ENCODE measurements around the gene MBD6. TPM values are rescaled to one million over a fixed set of nuclear protein-coding genes. Genes with fewer than 3 reads are reported as not detected.
A peak's percentile ranks its signal among the peaks of the same experiment; 100 is the strongest.

MBD6 gene
- total and polyA plus RNA-seq, 2 of the 4 experiments (the other 2 are of a cell fraction), result 0.90 to 9.3 TPM

GRCh38 chr12:57519796-57520052, 2.9 kb upstream of the MBD6 start:
- Histone ChIP-seq H4K5ac (ENCODE audit: low read depth, low read length) (peak overlapping the region; percentile 20), H2BK20ac (ENCODE audit: low read depth, low read length) (no peak overlapping the region), H2BK15ac (ENCODE audit: low read depth, low read length) (no peak overlapping the region), H4K20me1 (ENCODE audit: insufficient read depth, low read length) (peaks cover 74% of the 10 kb centered on the region), H3K23ac (ENCODE audit: low read depth, low read length) (peak overlapping the region; percentile 100), H4K91ac (ENCODE audit: insufficient read depth, low read depth, low read length) (peak overlapping the region; percentile 93), H2AK9ac (replicated peaks; ENCODE audit: low read depth, low read length, poor library complexity) (peak overlapping the region; percentile 100), H3K27me3 (ENCODE audit: control insufficient read depth, insufficient read depth, low read length) (no peaks in the 10 kb centered on the region), H3K9ac (ENCODE audit: low read depth, low read length) (peak overlapping the region; percentile 100), H3K4me1 (ENCODE audit: control insufficient read depth, insufficient read depth, low read length) (peaks cover 22% of the 10 kb centered on the region), H3K4me3 (ENCODE audit: insufficient read depth, low read depth, low read length) (peak overlapping the region; percentile 95), H3K4ac (ENCODE audit: low read depth, low read length) (peak overlapping the region; percentile 100), H2AK5ac (ENCODE audit: low read depth, low read length) (peak overlapping the region; percentile 100), H3K9me1 (ENCODE audit: insufficient read depth, low read length) (peaks cover 16% of the 10 kb centered on the region), H3K18ac (ENCODE audit: low read depth, low read length) (peak overlapping the region; percentile 95), H4K8ac (ENCODE audit: low read depth in 2 of 2, low read length in 2 of 2) (peak overlapping the region; percentile 47 to 92; a peak in 2 of 4 replicates), H3K56ac (ENCODE audit: extremely low read depth, insufficient read depth, low read length) (peak overlapping the region; percentile 98), H3K27ac (ENCODE audit: insufficient read depth, low read length) (peak overlapping the region; percentile 99), H3K14ac (replicated peaks; ENCODE audit: low read depth, low read length) (peak overlapping the region; percentile 100), H3K36me3 (ENCODE audit: control insufficient read depth, insufficient read depth, low read length) (peaks cover 44% of the 10 kb centered on the region), H2BK120ac (ENCODE audit: low read depth, low read length) (peak overlapping the region; percentile 83; the same call in 1 of the 2 replicates), H3K79me1 (ENCODE audit: low read depth in 1 of 2, low read length in 2 of 2) (peaks cover 18 to 78% of the 10 kb centered on the region in 2 experiments), H3K4me2 (ENCODE audit: low read depth, low read length) (peak overlapping the region; percentile 87), H2BK5ac (ENCODE audit: low read depth, low read length, poor library complexity, severe bottlenecking) (peak overlapping the region; percentile 96), H2AFZ (replicated peaks; ENCODE audit: low read length, poor library complexity) (peak overlapping the region; percentile 89), H3K9me3 (ENCODE audit: control insufficient read depth, insufficient read depth, low read length) (no peaks in the 10 kb centered on the region)
- no peak for DNase-seq
- POLR2A ChIA-PET (ENCODE audit: unreplicated experiment), result interaction anchor here (1.1 kb wide), 1 partner anchor 16 kb away, joined by 6 read pairs; no protein-coding TSS in a partner anchor
- in situ Hi-C loops (cut with MboI; ENCODE audit: low sequenced_read_pairs), result no loop called here
- intact Hi-C loops (cut with micrococcal nuclease), result no loop called here
- CTCF ChIA-PET, result interaction anchor here (1.2 kb wide), 1 partner anchor 18 kb away, joined by 3 read pairs; no protein-coding TSS in a partner anchor
- ATAC-seq (ENCODE audit: low read depth), result no peak
- no TSS peak for BruUV-seq (replicated peaks)
- TF ChIP-seq ELK1 (IDR thresholded peaks at IDR 0.05; ENCODE audit: borderline replicate concordance, low read depth, low read length) (no peak), MXI1 (IDR thresholded peaks at IDR 0.05; ENCODE audit: borderline replicate concordance, low read depth, low read length) (no peak), RFX5 (IDR thresholded peaks at IDR 0.05; ENCODE audit: low read depth, low read length) (no peak), CTCF (conservative IDR thresholded peaks at IDR 0.05; ENCODE audit: low read depth, low read length) (0 out of 2 replicates have a peak, but pooled peaks have one; percentile 2)
- dilution Hi-C loops (cut with HindIII; ENCODE audit: low sequenced_read_pairs, unreplicated experiment), result no loop called here
- WGBS, 2 experiments (ENCODE audit: extremely low coverage in 2 of 2, insufficient read length in 1 of 2), result 10% methylated on average over 2 of the region's 8 CpGs; no CpG with 5 or more reads in 1 of the 2 experiments
